OCI-LY3 (cell line): ENCODE results near the gene PARN.

Experiments used
- CTCF ChIP-seq: fragments of 200-600, 300-600 bp; sonication (generic); IDR thresholded peaks from 2 replicates; pipeline ENCODE4 v1.5.1; 2014; ENCODE audit warnings: antibody characterized with exemption, low read length, low read depth
- EZH2phosphoT487 ChIP-seq: fragments of 200-600 bp; shearing (Covaris generic); IDR thresholded peaks from 2 replicates; pipeline ENCODE4 v1.6.1; 2018; ENCODE audit warnings: antibody characterized with exemption, mixed run types, low read depth

- no peak for TF ChIP-seq CTCF
- TF ChIP-seq EZH2phosphoT487, result no peak
These were observed 202.0 kb downstream of the PARN start for GRCh38 chr16:14428043-14428442.
